PFSK-1 (cell line): ENCODE measurements around the gene HEXIM1.

Experiments
- FOXP2 ChIP-seq: optimal IDR thresholded peaks from 2 replicates; pipeline ENCODE3; 2011; ENCODE audit warnings: borderline replicate concordance, control low read depth, inconsistent platforms; ENCODE audit not compliant: insufficient read depth; ENCODE audit errors: extremely low read length, extremely low read depth
- POLR2AphosphoS5 ChIP-seq: IDR thresholded peaks from 2 replicates; pipeline ENCODE4 v1.6.1; 2012; ENCODE audit warnings: low read depth, mild to moderate bottlenecking, control low read depth, low read length, moderate library complexity
- SIN3A ChIP-seq: IDR thresholded peaks from 2 replicates; pipeline ENCODE4 v1.6.1; 2012; ENCODE audit warnings: mild to moderate bottlenecking, low read length, moderate library complexity, borderline replicate concordance; ENCODE audit not compliant: insufficient read depth
- TAF1 ChIP-seq: IDR thresholded peaks from 2 replicates; pipeline ENCODE4 v1.6.1; 2012; ENCODE audit warnings: low read length, control low read depth, borderline replicate concordance; ENCODE audit not compliant: insufficient read depth
- TF ChIP-seq, protein P1 (sequence below), 2 experiments: IDR thresholded peaks; 2 replicates each; pipeline versions ENCODE4 v1.6.1 to v1.8.0; 2011 to 2012; ENCODE audit warnings: low read depth in 2 of 2, low read length in 2 of 2, control low read depth in 1 of 2, inconsistent platforms in 1 of 2, mild to moderate bottlenecking in 1 of 2, moderate library complexity in 1 of 2; ENCODE audit not compliant: insufficient read depth in 1 of 2

GRCh38 chr17:45108051-45108450 is 40.2 kb upstream of the HEXIM1 start:
- TF ChIP-seq TAF1 (no peak), POLR2AphosphoS5 (no peak), SIN3A (no peak), FOXP2 (no peak)
- TF ChIP-seq, protein P1, sequence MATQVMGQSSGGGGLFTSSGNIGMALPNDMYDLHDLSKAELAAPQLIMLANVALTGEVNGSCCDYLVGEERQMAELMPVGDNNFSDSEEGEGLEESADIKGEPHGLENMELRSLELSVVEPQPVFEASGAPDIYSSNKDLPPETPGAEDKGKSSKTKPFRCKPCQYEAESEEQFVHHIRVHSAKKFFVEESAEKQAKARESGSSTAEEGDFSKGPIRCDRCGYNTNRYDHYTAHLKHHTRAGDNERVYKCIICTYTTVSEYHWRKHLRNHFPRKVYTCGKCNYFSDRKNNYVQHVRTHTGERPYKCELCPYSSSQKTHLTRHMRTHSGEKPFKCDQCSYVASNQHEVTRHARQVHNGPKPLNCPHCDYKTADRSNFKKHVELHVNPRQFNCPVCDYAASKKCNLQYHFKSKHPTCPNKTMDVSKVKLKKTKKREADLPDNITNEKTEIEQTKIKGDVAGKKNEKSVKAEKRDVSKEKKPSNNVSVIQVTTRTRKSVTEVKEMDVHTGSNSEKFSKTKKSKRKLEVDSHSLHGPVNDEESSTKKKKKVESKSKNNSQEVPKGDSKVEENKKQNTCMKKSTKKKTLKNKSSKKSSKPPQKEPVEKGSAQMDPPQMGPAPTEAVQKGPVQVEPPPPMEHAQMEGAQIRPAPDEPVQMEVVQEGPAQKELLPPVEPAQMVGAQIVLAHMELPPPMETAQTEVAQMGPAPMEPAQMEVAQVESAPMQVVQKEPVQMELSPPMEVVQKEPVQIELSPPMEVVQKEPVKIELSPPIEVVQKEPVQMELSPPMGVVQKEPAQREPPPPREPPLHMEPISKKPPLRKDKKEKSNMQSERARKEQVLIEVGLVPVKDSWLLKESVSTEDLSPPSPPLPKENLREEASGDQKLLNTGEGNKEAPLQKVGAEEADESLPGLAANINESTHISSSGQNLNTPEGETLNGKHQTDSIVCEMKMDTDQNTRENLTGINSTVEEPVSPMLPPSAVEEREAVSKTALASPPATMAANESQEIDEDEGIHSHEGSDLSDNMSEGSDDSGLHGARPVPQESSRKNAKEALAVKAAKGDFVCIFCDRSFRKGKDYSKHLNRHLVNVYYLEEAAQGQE (IDR thresholded peaks at IDR 0.05; ENCODE audit: insufficient read depth in 1 of 2, low read depth in 2 of 2, low read length in 2 of 2), result no peak
